Spleen (tissue), 11 donors: ENCODE results near the gene KIAA1191. TPM values are rescaled to one million over a fixed set of nuclear protein-coding genes. Genes with fewer than 3 reads are reported as not detected.

Experiments used
- DNase-seq: peaks from one replicate; pipeline ENCODE4 v3.0.0-alpha.2; 2020
- H3K27ac ChIP-seq, 8 donors: fragments of 200-600 bp; sonication (generic) in 7 of 8; 1 replicate in 4 of 8; 2 replicates in 4 of 8; pipeline versions ENCODE4 v1.5.0 to v1.8.0; 2016 to 2021; ENCODE audit warnings: inconsistent platforms in 4 of 8, mild to moderate bottlenecking in 4 of 8, moderate library complexity in 1 of 8
- H3K27me3 ChIP-seq, 7 donors: fragments of 200-600 bp; sonication (generic) in 6 of 7; replicated peaks in 1 of 7; 1 replicate in 4 of 7; 2 replicates in 3 of 7; pipeline versions ENCODE4 v1.5.0 to v1.8.0; 2016 to 2021; ENCODE audit warnings: inconsistent platforms in 3 of 7, mild to moderate bottlenecking in 1 of 7
- H3K36me3 ChIP-seq, 6 donors: fragments of 200-600 bp; sonication (generic) in 5 of 6; 1 replicate in 4 of 6; 2 replicates in 2 of 6; pipeline versions ENCODE4 v1.5.0 to v1.8.0; 2016 to 2021; ENCODE audit warnings: inconsistent platforms in 2 of 6
- H3K4me1 ChIP-seq, 6 donors: fragments of 200-600 bp; sonication (generic) in 5 of 6; 1 replicate in 3 of 6; 2 replicates in 3 of 6; pipeline versions ENCODE4 v1.5.0 to v1.8.0; 2016 to 2021; ENCODE audit warnings: inconsistent platforms in 3 of 6
- H3K4me3 ChIP-seq, 8 donors: fragments of 200-600 bp; sonication (generic) in 7 of 8; 1 replicate in 4 of 8; 2 replicates in 4 of 8; pipeline versions ENCODE4 v1.5.0 to v1.8.0; 2016 to 2021; ENCODE audit warnings: inconsistent platforms in 4 of 8, mild to moderate bottlenecking in 4 of 8, moderate library complexity in 2 of 8
- H3K9me3 ChIP-seq, 8 donors: fragments of 200-600 bp; sonication (generic) in 7 of 8; 1 replicate in 4 of 8; 2 replicates in 4 of 8; pipeline versions ENCODE4 v1.5.0 to v1.8.0; 2016 to 2021; ENCODE audit warnings: inconsistent platforms in 4 of 8
- POLR2A ChIP-seq, 3 donors: fragments of 450-650 bp; IDR thresholded peaks; one replicate each; pipeline ENCODE4 v1.5.1; 2017; ENCODE audit warnings: antibody characterized with exemption in 3 of 3, mild to moderate bottlenecking in 1 of 3
- POLR2AphosphoS5 ChIP-seq, 3 donors: sonication (generic); formaldehyde crosslinking; IDR thresholded peaks; one replicate each; pipeline ENCODE4 v1.5.1; 2017; ENCODE audit warnings: antibody characterized with exemption in 3 of 3
- WGBS, 5 donors: extraction: QIAGEN DNeasy Blood & Tissue Kit in 3 of 5; methylation state at CpG; one replicate each; pipeline versions ENCODE4 v1.1.5 to v1.1.7; 2013 to 2018; 5-methylcytosine and 5-hydroxymethylcytosine counted together
- intact Hi-C: fragments of 100-400 bp; cut with DNase I; formaldehyde crosslinking; loops from one replicate; pipeline ENCODE4 v1.15.0; 2023; ENCODE audit warnings: low total_unique reads
- polyA plus RNA-seq, 3 donors: library from polyadenylated mRNA; stranded (reverse); fragments of 200-250 nt; gene quantifications; one replicate each; pipeline ENCODE4 v1.2.1, GENCODE V29; 2013
- total RNA-seq, 7 donors: library from RNA; depleted of rRNA in 3 of 7; stranded (reverse); fragments of >200 nt in 3 of 7; fragmentation: NEBNext Ultra II Directional in 4 of 7; extraction: Animal tissue kit (Norgen Biotek cat#: 25700) in 4 of 7; gene quantifications; one replicate each; pipeline versions ENCODE4 v1.1.0 to v1.2.1, GENCODE V29; 2016 to 2021
- TF ChIP-seq, protein P1 (sequence below), 11 experiments: fragments of 200-600 bp in 7 of 11; fragments of 450-650 bp in 4 of 11; sonication (generic) in 4 of 11; IDR thresholded peaks in 8 of 11; conservative IDR thresholded peaks in 3 of 11; 1 replicate in 7 of 11; 2 replicates in 4 of 11; pipeline versions ENCODE4 v1.4.0 to v1.8.0; 2016 to 2021; ENCODE audit warnings: antibody characterized with exemption in 11 of 11, inconsistent platforms in 4 of 11, mild to moderate bottlenecking in 1 of 11
- donor health status: healthy with polysubstance abuse.
- donor health status: DM: no; HTN: no; CAD: no; lungs with moderate emphysema.
- donor health status: DM: no; HTN: no; CAD: no.
- donor health status: Bipolar disorder and iron deficiency.
- donor health status: healthy.
- donor health status: DM: no; HTN: no; CAD: no.
- donor health status: DM: yes; HTN: yes; CAD: no.

The KIAA1191 gene
- total and polyA plus RNA-seq, 10 donors: 24.4 to 99.0 (median 69.4) TPM

DNA sequence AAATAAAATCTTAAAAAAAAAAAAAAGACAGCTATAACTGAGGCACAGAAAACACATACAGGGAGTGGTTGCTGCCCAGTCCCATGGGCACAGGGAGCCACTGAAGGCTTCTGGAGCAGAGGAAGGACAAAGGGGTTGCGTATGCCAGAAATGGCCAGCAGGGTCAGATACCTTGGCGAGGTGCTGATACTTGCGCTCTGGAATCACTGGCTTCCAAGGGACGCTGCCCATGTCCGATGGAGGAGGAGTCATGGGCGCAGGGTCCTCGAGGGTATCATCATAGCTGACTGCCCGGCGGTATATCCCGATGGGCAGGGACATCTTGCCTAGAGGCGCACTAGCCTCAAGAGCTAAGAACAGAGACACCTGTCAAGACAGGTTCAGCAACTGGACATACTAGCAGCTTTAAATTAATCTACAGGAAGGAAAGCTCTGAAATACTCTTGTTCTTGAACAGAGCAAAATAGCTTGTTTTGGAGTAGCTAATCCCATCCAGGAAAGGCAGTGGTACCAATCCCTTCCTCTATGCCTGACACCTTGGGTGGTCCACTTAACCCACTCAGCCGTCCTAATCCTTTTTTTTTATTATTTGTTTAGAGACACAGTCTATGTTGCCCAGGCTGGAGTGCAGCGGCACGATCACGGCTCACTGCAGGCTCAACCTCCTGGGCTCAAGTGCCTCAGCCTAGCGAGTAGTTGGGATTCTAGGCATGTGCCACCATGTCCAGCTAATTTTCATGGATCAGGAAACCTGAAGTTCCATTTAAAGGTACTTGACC is 6.0 kb downstream of the KIAA1191 start:
- H3K9me3 ChIP-seq: no peaks in the 10 kb centered on the region
- H3K4me1 ChIP-seq: peaks cover 10 to 50% (median 21%) of the 10 kb centered on the region in 6 donors
- no peak overlapping the region for H3K27ac ChIP-seq
- H3K36me3 ChIP-seq: peaks cover 0 to 91% (median 59%) of the 10 kb centered on the region in 6 donors
- DNase-seq: no peak
- H3K4me3 ChIP-seq: no peak overlapping the region
- TF ChIP-seq POLR2AphosphoS5 (IDR thresholded peaks at IDR 0.05): no peak
- TF ChIP-seq POLR2A (IDR thresholded peaks at IDR 0.05): no peak
- TF ChIP-seq, protein P1, sequence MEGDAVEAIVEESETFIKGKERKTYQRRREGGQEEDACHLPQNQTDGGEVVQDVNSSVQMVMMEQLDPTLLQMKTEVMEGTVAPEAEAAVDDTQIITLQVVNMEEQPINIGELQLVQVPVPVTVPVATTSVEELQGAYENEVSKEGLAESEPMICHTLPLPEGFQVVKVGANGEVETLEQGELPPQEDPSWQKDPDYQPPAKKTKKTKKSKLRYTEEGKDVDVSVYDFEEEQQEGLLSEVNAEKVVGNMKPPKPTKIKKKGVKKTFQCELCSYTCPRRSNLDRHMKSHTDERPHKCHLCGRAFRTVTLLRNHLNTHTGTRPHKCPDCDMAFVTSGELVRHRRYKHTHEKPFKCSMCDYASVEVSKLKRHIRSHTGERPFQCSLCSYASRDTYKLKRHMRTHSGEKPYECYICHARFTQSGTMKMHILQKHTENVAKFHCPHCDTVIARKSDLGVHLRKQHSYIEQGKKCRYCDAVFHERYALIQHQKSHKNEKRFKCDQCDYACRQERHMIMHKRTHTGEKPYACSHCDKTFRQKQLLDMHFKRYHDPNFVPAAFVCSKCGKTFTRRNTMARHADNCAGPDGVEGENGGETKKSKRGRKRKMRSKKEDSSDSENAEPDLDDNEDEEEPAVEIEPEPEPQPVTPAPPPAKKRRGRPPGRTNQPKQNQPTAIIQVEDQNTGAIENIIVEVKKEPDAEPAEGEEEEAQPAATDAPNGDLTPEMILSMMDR (IDR thresholded peaks at IDR 0.05 in 8 of 11, conservative IDR thresholded peaks at IDR 0.05 in 3 of 11): no peak
- intact Hi-C loops: no loop called here
- no peaks in the 10 kb centered on the region for H3K27me3 ChIP-seq
- 88 to 95% (median 92%) methylated on average over 16 of the region's 16 CpGs for WGBS, 5 donors

DNA sequence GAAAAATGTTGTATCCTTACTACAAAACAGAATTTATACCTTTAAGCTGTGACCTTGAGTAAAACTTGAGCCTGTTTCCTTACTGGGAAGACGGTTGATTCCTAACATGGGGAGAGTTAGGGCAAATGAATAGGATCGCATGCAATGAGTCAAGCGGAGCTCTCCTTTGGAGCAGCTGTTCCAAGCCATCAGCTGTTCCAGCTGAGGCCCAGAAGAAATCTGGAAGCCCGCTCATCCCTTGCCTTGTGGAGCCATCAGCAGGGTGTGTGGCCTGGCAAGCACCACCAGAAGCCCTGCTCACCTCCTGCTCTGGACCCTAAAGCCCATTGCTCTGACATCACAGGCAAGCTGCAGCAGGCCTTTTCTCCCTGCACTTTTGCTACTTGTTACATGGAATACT is 8.0 kb downstream of the KIAA1191 start:
- WGBS, 5 donors: 88 to 93% (median 92%) methylated on average over 4 of the region's 4 CpGs
- peaks cover 0 to 100% (median 80%) of the 10 kb centered on the region in 6 donors for H3K36me3 ChIP-seq

DNA sequence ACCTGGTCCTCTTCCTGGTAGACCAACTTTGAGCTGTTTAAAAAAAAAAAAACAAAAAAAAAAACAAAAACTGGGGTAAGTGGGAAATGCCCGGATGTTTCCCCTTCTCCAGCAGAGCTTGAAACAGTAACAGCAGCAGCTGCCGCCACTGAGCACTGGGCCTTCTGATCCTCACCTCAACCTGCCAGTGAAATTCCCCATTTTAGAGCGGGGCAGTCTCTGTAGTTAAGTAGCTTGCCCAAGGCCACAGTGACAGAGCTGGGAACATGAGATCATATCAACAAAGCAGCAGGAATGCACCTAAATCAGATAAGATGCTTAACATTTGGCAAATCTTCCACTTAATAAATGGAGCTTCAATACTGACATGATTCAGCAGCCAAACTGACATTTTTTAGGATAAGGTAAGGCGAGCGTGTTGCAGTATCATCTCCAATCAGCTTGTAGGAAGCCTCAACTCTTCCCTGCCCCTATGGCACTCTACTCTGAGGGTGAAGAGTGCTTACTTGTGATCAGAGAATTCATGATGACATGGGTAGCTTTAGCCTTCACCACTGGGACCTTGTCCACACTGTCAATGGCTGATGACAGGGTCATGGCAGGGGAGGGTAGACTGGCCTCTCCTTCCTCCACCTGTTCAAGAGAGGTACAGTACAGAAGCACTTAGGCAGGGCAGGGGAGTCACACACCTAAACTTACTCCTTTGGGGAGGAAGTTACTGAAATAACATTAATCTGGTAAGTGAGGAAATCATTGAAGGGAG is 9.3 kb downstream of the KIAA1191 start:
- Histone ChIP-seq H3K27ac (peak overlapping the region in 1 of 8 donors; percentile 29), H3K27me3 (no peaks in the 10 kb centered on the region), H3K9me3 (no peaks in the 10 kb centered on the region), H3K36me3 (peaks cover 0 to 100% (median 88%) of the 10 kb centered on the region in 6 donors), H3K4me3 (no peak overlapping the region), H3K4me1 (peaks cover 0 to 20% (median 3%) of the 10 kb centered on the region in 6 donors)
- no peak for DNase-seq
- TF ChIP-seq POLR2AphosphoS5 (IDR thresholded peaks at IDR 0.05): no peak
- no peak for TF ChIP-seq POLR2A (IDR thresholded peaks at IDR 0.05)
- TF ChIP-seq, protein P1 (IDR thresholded peaks at IDR 0.05 in 8 of 11, conservative IDR thresholded peaks at IDR 0.05 in 3 of 11): no peak
- 77 to 93% (median 92%) methylated on average over 5 of the region's 5 CpGs for WGBS, 5 donors
- intact Hi-C loops: no loop called here

More for the DNA sequence above, 8.0 kb downstream of the KIAA1191 start:
- H3K9me3 ChIP-seq: no peaks in the 10 kb centered on the region
- DNase-seq: no peak
- no peak overlapping the region for H3K4me3 ChIP-seq
- TF ChIP-seq POLR2A (IDR thresholded peaks at IDR 0.05) (no peak), POLR2AphosphoS5 (IDR thresholded peaks at IDR 0.05) (no peak)
- TF ChIP-seq, protein P1 (IDR thresholded peaks at IDR 0.05 in 8 of 11, conservative IDR thresholded peaks at IDR 0.05 in 3 of 11): no peak
- H3K4me1 ChIP-seq: peaks cover 0 to 32% (median 7%) of the 10 kb centered on the region in 6 donors
- H3K27me3 ChIP-seq: no peaks in the 10 kb centered on the region
- intact Hi-C loops: no loop called here
- no peak overlapping the region for H3K27ac ChIP-seq

DNA sequence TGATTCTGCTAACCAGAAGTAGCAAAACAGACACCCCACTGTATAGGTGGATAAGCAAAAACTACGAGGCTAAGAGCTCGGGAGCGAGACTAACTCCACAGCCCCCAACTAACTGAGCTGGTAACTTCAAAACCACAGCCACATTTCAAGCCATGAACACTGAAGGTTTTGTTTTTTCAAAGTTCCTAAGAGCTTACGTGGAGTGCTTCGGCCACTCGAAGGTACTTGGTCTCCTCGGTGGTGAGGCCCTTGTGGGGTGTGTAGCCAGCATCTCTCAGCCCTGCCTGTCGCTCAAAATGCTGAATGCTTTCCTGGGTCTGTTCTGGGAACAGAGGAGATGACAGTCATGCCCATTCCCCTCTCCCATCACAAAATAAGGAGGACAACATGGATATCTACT is 11.1 kb downstream of the KIAA1191 start:
- Histone ChIP-seq H3K27me3 (no peaks in the 10 kb centered on the region), H3K27ac (no peak overlapping the region), H3K9me3 (no peaks in the 10 kb centered on the region), H3K4me1 (peaks cover 0 to 3% (median 0%) of the 10 kb centered on the region in 6 donors), H3K36me3 (peaks cover 0 to 100% (median 97%) of the 10 kb centered on the region in 6 donors), H3K4me3 (no peak overlapping the region)
- 88 to 98% (median 95%) methylated on average over 8 of the region's 8 CpGs for WGBS, 5 donors
- TF ChIP-seq, protein P1 (IDR thresholded peaks at IDR 0.05 in 8 of 11, conservative IDR thresholded peaks at IDR 0.05 in 3 of 11): no peak
- TF ChIP-seq POLR2AphosphoS5 (IDR thresholded peaks at IDR 0.05) (no peak), POLR2A (IDR thresholded peaks at IDR 0.05) (no peak)
- intact Hi-C loops: no loop called here
- no peak for DNase-seq
